Fibroblast of lung (primary cell): ENCODE measurements around the gene C2orf78. TPM values are rescaled to one million over a fixed set of nuclear protein-coding genes. Genes with fewer than 3 reads are reported as not detected.

Experiments used
- DNase-seq, 2 donors: peaks; one replicate each; pipeline versions ENCODE4 v3.0.0 to v3.0.0-alpha.2; 2010; ENCODE audit warnings: low read depth in 2 of 2
- H2AFZ ChIP-seq: 2 replicates; pipeline ENCODE4 v1.5.1; 2012; ENCODE audit warnings: low read length, control low read depth, inconsistent platforms
- H3K27ac ChIP-seq: 2 replicates; pipeline ENCODE4 v1.5.1; 2011; ENCODE audit warnings: low read length, control low read depth; ENCODE audit not compliant: insufficient read depth
- H3K27me3 ChIP-seq: 2 replicates; pipeline ENCODE4 v1.5.1; 2011; ENCODE audit warnings: mild to moderate bottlenecking, low read length; ENCODE audit not compliant: control insufficient read depth, insufficient read depth
- H3K36me3 ChIP-seq: 2 replicates; pipeline ENCODE4 v1.5.1; 2011; ENCODE audit warnings: low read length; ENCODE audit not compliant: control insufficient read depth, insufficient read depth
- H3K4me1 ChIP-seq: 2 replicates; pipeline ENCODE4 v1.5.1; 2011; ENCODE audit warnings: low read length; ENCODE audit not compliant: control insufficient read depth, insufficient read depth; ENCODE audit errors: extremely low read depth
- H3K4me2 ChIP-seq: 2 replicates; pipeline ENCODE4 v1.5.1; 2011; ENCODE audit warnings: low read length, control low read depth; ENCODE audit not compliant: insufficient read depth; ENCODE audit errors: extremely low read depth
- H3K4me3 ChIP-seq, 4 experiments: fragments of 200-600 bp in 1 of 4; sonication (generic) in 1 of 4; replicated peaks in 1 of 4; 2 replicates each; pipeline ENCODE4 v1.5.1; 2011 to 2016; ENCODE audit warnings: low read length in 4 of 4, low read depth in 3 of 4, mild to moderate bottlenecking in 3 of 4, control low read depth in 2 of 4, inconsistent platforms in 1 of 4, mixed read lengths in 1 of 4; ENCODE audit not compliant: insufficient read depth in 1 of 4; ENCODE audit errors: control extremely low read depth in 1 of 4
- H3K79me2 ChIP-seq: 2 replicates; pipeline ENCODE4 v1.5.1; 2012; ENCODE audit warnings: mild to moderate bottlenecking, low read length, inconsistent platforms; ENCODE audit not compliant: control insufficient read depth, insufficient read depth
- H3K9ac ChIP-seq: 2 replicates; pipeline ENCODE4 v1.5.1; 2011; ENCODE audit warnings: mild to moderate bottlenecking, low read length, control low read depth; ENCODE audit not compliant: insufficient read depth
- H3K9me3 ChIP-seq: 2 replicates; pipeline ENCODE4 v1.5.1; 2012; ENCODE audit warnings: low read depth, low read length; ENCODE audit not compliant: control insufficient read depth, insufficient read depth
- H4K20me1 ChIP-seq: 2 replicates; pipeline ENCODE4 v1.5.1; 2011; ENCODE audit warnings: low read length; ENCODE audit not compliant: control insufficient read depth, insufficient read depth; ENCODE audit errors: extremely low read depth
- EZH2 ChIP-seq: IDR thresholded peaks from 2 replicates; pipeline ENCODE4 v1.5.1; 2012; ENCODE audit warnings: low read length, control low read depth, mild to moderate bottlenecking; ENCODE audit errors: missing control alignments
- polyA plus RNA-seq, 2 donors: library from polyadenylated mRNA; depleted of rRNA in 1 of 2; stranded (reverse) in 1 of 2; unstranded in 1 of 2; fragments of >200 nt; gene quantifications; 2 replicates each; pipeline ENCODE4 v1.2.1, GENCODE V29; 2011 to 2012; ENCODE audit warnings: missing spikeins in 1 of 2
- total RNA-seq: library from RNA; depleted of rRNA; stranded (reverse); fragments of >200 nt; gene quantifications from 2 replicates; pipeline ENCODE4 v1.2.1, GENCODE V29; 2014
- TF ChIP-seq, protein P1 (sequence below), 2 donors: IDR thresholded peaks in 1 of 2; conservative IDR thresholded peaks in 1 of 2; 1 replicate in 1 of 2; 2 replicates in 1 of 2; pipeline ENCODE4 v1.5.1; 2011 to 2012; ENCODE audit warnings: low read length in 2 of 2, control low read depth in 1 of 2, inconsistent platforms in 1 of 2, low read depth in 1 of 2, mild to moderate bottlenecking in 1 of 2

C2orf78 gene
- total and polyA plus RNA-seq, 2 donors (not counting 1 experiment from before 2014, with no cell fraction given) = not detected

DNA sequence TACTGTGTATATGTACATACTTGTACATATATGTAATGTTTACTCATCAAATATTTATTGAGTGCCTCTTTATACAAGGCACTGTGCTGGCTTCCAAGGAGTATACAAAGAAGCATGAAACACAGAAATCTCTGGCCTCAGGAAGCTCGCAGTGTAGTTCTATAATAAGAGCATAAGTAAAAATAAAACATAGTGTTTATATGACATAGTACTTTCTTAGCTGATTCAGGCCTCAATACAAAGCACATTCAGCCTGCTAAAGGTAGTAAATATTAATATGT is 58.7 kb downstream of the C2orf78 start:
- peaks cover 7% of the 10 kb centered on the region for H3K36me3 ChIP-seq
- H2AFZ ChIP-seq = no peak overlapping the region
- no peaks in the 10 kb centered on the region for H3K9me3 ChIP-seq
- H3K4me3 ChIP-seq = no peak overlapping the region
- no peak overlapping the region for H3K9ac ChIP-seq
- no peaks in the 10 kb centered on the region for H4K20me1 ChIP-seq
- no peak overlapping the region for H3K4me2 ChIP-seq
- TF ChIP-seq EZH2 = no peak
- H3K27me3 ChIP-seq = no peaks in the 10 kb centered on the region
- no peak for DNase-seq
- no peak overlapping the region for H3K27ac ChIP-seq
- no peaks in the 10 kb centered on the region for H3K79me2 ChIP-seq
- H3K4me1 ChIP-seq = no peaks in the 10 kb centered on the region

GRCh38 chr2:73844087-73844486 is 60.1 kb downstream of the C2orf78 start:
- no peaks in the 10 kb centered on the region for H4K20me1 ChIP-seq

DNA sequence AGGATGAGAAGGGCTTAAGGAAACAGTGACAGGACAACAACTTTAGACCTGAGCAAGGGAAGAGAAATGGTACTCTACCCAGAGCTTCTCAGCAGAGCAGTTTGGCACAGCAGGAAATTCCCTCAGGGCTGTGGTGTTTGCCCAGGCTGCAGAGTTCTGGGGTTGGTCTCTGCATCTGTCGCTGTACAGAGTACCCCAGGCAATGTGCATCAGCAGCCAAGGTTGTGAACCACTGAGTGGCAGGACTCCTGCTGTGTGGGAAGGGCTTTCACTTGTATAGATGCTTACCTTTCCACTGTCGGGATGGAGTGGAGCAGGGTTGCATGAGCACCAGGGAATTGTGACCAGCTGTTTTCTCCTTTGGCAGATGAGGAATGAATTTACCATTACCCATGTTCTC is 66.0 kb downstream of the C2orf78 start:
- no peak for DNase-seq
- no peak for TF ChIP-seq EZH2
- TF ChIP-seq, protein P1, sequence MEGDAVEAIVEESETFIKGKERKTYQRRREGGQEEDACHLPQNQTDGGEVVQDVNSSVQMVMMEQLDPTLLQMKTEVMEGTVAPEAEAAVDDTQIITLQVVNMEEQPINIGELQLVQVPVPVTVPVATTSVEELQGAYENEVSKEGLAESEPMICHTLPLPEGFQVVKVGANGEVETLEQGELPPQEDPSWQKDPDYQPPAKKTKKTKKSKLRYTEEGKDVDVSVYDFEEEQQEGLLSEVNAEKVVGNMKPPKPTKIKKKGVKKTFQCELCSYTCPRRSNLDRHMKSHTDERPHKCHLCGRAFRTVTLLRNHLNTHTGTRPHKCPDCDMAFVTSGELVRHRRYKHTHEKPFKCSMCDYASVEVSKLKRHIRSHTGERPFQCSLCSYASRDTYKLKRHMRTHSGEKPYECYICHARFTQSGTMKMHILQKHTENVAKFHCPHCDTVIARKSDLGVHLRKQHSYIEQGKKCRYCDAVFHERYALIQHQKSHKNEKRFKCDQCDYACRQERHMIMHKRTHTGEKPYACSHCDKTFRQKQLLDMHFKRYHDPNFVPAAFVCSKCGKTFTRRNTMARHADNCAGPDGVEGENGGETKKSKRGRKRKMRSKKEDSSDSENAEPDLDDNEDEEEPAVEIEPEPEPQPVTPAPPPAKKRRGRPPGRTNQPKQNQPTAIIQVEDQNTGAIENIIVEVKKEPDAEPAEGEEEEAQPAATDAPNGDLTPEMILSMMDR (conservative IDR thresholded peaks at IDR 0.05 in 1 of 2, IDR thresholded peaks at IDR 0.05 in 1 of 2; ENCODE audit: low read depth in 1 of 2, low read length in 2 of 2) = no peak
- no peaks in the 10 kb centered on the region for H4K20me1 ChIP-seq
- H3K27ac ChIP-seq = no peak overlapping the region
- H3K4me3 ChIP-seq = no peak overlapping the region
- no peak overlapping the region for H3K9ac ChIP-seq
- H3K79me2 ChIP-seq = no peaks in the 10 kb centered on the region
- H3K36me3 ChIP-seq = peaks cover 8% of the 10 kb centered on the region
- no peaks in the 10 kb centered on the region for H3K9me3 ChIP-seq
- H3K4me1 ChIP-seq = peaks cover 7% of the 10 kb centered on the region
- no peaks in the 10 kb centered on the region for H3K27me3 ChIP-seq
- no peak overlapping the region for H2AFZ ChIP-seq
- no peak overlapping the region for H3K4me2 ChIP-seq

More at GRCh38 chr2:73844087-73844486, 60.1 kb downstream of the C2orf78 start:
- Histone ChIP-seq H3K4me1 (no peaks in the 10 kb centered on the region), H3K4me2 (no peak overlapping the region), H3K27me3 (no peaks in the 10 kb centered on the region), H3K36me3 (peaks cover 7% of the 10 kb centered on the region), H3K9ac (no peak overlapping the region), H2AFZ (no peak overlapping the region), H3K27ac (no peak overlapping the region), H3K9me3 (no peaks in the 10 kb centered on the region), H3K4me3 (no peak overlapping the region), H3K79me2 (no peaks in the 10 kb centered on the region)
- TF ChIP-seq EZH2 = no peak
- TF ChIP-seq, protein P1 (conservative IDR thresholded peaks at IDR 0.05 in 1 of 2, IDR thresholded peaks at IDR 0.05 in 1 of 2; ENCODE audit: low read depth in 1 of 2, low read length in 2 of 2) = no peak
- no peak for DNase-seq
